OCI-LY1 (cell line): Measurements from ENCODE around the gene AK4.

Experiments used
- H2AFZ ChIP-seq: fragments of 200-600 bp; sonication (generic), shearing (Covaris generic); 2 replicates; pipeline ENCODE4 v1.6.0; 2014; ENCODE audit warnings: antibody characterized with exemption, mild to moderate bottlenecking, low read length
- H3F3A ChIP-seq: fragments of 200-600 bp; sonication (generic), shearing (Covaris generic); 2 replicates; pipeline ENCODE4 v1.6.0; 2014; ENCODE audit warnings: mild to moderate bottlenecking, antibody characterized with exemption, low read length, moderate library complexity; ENCODE audit not compliant: insufficient read depth
- H3K27ac ChIP-seq: fragments of 200-600 bp; sonication (generic); 2 replicates; pipeline ENCODE4 v1.5.1; 2014; ENCODE audit warnings: low read length, mixed run types, mild to moderate bottlenecking, low read depth; ENCODE audit not compliant: poor library complexity, severe bottlenecking
- H3K27me3 ChIP-seq: fragments of 200-600 bp; sonication (generic); 2 replicates; pipeline ENCODE4 v1.6.0; 2014; ENCODE audit warnings: antibody characterized with exemption, mild to moderate bottlenecking, low read length, moderate library complexity; ENCODE audit not compliant: insufficient read depth
- H3K36me3 ChIP-seq: fragments of 200-600 bp; sonication (generic); 2 replicates; pipeline ENCODE4 v1.6.1; 2014; ENCODE audit warnings: mild to moderate bottlenecking, antibody characterized with exemption, low read length, moderate library complexity, mixed read lengths; ENCODE audit not compliant: insufficient read depth
- H3K4me1 ChIP-seq: fragments of 200-600 bp; sonication (generic); 2 replicates; pipeline ENCODE4 v1.5.1; 2014; ENCODE audit warnings: mild to moderate bottlenecking, low read length, moderate library complexity; ENCODE audit not compliant: insufficient read depth, severe bottlenecking
- H3K4me2 ChIP-seq: fragments of 200-600 bp; sonication (generic), shearing (Covaris generic); 2 replicates; pipeline ENCODE4 v1.6.1; 2014; ENCODE audit warnings: low read length
- H3K4me3 ChIP-seq: fragments of 200-600 bp; sonication (generic); 2 replicates; pipeline ENCODE4 v1.5.1; 2014; ENCODE audit warnings: low read length, low read depth, mild to moderate bottlenecking, mixed read lengths; ENCODE audit not compliant: poor library complexity, severe bottlenecking
- H3K79me2 ChIP-seq: fragments of 200-600 bp; shearing (Covaris generic); 2 replicates; pipeline ENCODE4 v1.6.1; 2016; ENCODE audit warnings: mixed run types, low read length, mixed read lengths; ENCODE audit not compliant: insufficient read depth
- H3K9ac ChIP-seq: fragments of 200-600 bp; sonication (generic), shearing (Covaris generic); 2 replicates; pipeline ENCODE4 v1.6.1; 2014; ENCODE audit warnings: mild to moderate bottlenecking, low read length, mixed read lengths
- H3K9me2 ChIP-seq: fragments of 200-600 bp; sonication (generic), shearing (Covaris generic); 2 replicates; pipeline ENCODE4 v1.6.1; 2014; ENCODE audit warnings: low read depth, mild to moderate bottlenecking, low read length, mixed read lengths
- H3K9me3 ChIP-seq: fragments of 200-600 bp; shearing (Covaris generic); 2 replicates; pipeline ENCODE4 v1.6.1; 2014; ENCODE audit warnings: low read length, mixed read lengths
- H4K20me1 ChIP-seq: fragments of 200-600 bp; sonication (generic), shearing (Covaris generic); 2 replicates; pipeline ENCODE4 v1.6.0; 2016; ENCODE audit warnings: mild to moderate bottlenecking, low read length; ENCODE audit not compliant: insufficient read depth
- EZH2 ChIP-seq: fragments of 200-600 bp; sonication (generic), shearing (Covaris generic); IDR thresholded peaks from 2 replicates; pipeline ENCODE4 v1.8.0; 2017; ENCODE audit warnings: borderline replicate concordance, mixed run types, mild to moderate bottlenecking, antibody characterized with exemption, low read length, moderate library complexity, mixed read lengths
- TF ChIP-seq, protein P1 (sequence below): fragments of 200-600 bp; sonication (generic), shearing (Covaris generic); IDR thresholded peaks from 2 replicates; pipeline ENCODE4 v1.5.1; 2017; ENCODE audit warnings: mild to moderate bottlenecking, antibody characterized with exemption, low read length, moderate library complexity, mixed read lengths

AK4 gene

DNA sequence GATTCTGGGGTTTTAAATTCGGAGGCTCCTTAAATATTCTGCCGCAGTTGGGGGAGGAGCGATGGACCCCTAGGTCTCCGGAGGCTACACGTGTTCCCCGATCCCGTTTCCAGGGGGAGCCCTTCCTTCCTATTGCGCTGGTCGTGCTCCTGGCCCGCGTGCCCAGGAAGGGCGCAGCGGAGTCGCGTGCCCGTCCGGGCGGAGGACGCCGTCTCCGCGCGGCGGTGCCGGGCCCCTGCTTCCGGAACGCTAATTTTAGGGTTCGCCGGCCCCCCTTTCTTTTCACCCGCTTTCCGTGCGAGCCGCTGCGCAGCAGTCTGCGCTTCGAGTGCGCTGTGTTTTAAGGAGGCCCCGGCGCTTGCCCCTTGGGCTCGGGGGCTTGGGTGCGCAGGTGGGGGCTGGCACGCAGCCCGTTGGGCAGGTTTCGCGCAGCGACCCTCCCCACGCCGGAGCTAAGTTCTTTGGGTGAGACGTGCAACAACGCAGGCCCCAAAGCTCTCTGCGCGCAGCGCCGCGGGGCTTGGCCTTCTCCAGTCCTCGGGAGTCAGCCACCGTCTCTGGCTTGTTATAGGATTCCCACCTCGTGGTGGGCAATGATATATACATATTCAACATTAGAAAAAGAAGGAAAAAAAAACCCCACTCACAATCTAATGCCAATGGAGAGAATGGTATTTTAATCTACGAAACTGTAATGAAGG, 117.8 kb downstream of the AK4 start:
- Histone ChIP-seq H3F3A (no peaks in the 10 kb centered on the region), H3K27ac (no peak overlapping the region), H3K4me1 (peaks cover 23% of the 10 kb centered on the region), H3K36me3 (no peaks in the 10 kb centered on the region), H3K4me2 (peak overlapping the region; percentile 77), H3K9ac (peak overlapping the region; percentile 54), H2AFZ (no peak overlapping the region), H3K9me2 (no peaks in the 10 kb centered on the region), H3K4me3 (peak overlapping the region; percentile 59), H4K20me1 (0 out of 2 replicates have a peak, but pooled peaks cover 2% of the 10 kb centered on the region), H3K79me2 (no peaks in the 10 kb centered on the region), H3K9me3 (no peaks in the 10 kb centered on the region), H3K27me3 (no peaks in the 10 kb centered on the region)
- no peak for TF ChIP-seq EZH2
- TF ChIP-seq, protein P1, sequence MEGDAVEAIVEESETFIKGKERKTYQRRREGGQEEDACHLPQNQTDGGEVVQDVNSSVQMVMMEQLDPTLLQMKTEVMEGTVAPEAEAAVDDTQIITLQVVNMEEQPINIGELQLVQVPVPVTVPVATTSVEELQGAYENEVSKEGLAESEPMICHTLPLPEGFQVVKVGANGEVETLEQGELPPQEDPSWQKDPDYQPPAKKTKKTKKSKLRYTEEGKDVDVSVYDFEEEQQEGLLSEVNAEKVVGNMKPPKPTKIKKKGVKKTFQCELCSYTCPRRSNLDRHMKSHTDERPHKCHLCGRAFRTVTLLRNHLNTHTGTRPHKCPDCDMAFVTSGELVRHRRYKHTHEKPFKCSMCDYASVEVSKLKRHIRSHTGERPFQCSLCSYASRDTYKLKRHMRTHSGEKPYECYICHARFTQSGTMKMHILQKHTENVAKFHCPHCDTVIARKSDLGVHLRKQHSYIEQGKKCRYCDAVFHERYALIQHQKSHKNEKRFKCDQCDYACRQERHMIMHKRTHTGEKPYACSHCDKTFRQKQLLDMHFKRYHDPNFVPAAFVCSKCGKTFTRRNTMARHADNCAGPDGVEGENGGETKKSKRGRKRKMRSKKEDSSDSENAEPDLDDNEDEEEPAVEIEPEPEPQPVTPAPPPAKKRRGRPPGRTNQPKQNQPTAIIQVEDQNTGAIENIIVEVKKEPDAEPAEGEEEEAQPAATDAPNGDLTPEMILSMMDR: no peak

DNA sequence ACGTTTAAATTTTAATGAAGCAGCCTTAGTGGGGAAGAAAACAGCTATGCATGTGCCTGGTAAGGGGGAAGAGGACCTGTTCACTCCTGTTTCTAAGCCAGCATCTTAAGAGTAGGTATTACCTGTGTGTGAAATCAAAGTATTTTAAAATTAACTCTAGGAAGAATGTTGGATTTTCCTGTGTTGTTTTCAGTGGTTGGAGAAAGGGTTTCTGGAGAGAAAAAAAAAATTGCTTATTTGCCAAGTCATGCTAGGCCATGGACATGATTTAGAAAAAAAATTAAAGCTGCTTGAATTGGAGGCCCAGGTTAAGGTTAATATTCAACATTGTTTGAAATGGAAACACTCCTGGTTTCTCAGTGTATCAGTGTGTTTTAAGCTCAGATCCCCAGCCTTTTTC, 118.5 kb downstream of the AK4 start:
- TF ChIP-seq, protein P1: no peak
- TF ChIP-seq EZH2: no peak
- Histone ChIP-seq H3K79me2 (no peaks in the 10 kb centered on the region), H2AFZ (no peak overlapping the region), H3K4me3 (no peak overlapping the region), H3K9ac (no peak overlapping the region), H3K9me2 (no peaks in the 10 kb centered on the region), H3K9me3 (no peaks in the 10 kb centered on the region), H3K4me1 (peaks cover 23% of the 10 kb centered on the region), H4K20me1 (no peaks in the 10 kb centered on the region), H3K27me3 (no peaks in the 10 kb centered on the region), H3K27ac (no peak overlapping the region), H3K4me2 (no peak overlapping the region; the same call in 1 of the 2 replicates), H3K36me3 (no peaks in the 10 kb centered on the region), H3F3A (no peaks in the 10 kb centered on the region)

DNA sequence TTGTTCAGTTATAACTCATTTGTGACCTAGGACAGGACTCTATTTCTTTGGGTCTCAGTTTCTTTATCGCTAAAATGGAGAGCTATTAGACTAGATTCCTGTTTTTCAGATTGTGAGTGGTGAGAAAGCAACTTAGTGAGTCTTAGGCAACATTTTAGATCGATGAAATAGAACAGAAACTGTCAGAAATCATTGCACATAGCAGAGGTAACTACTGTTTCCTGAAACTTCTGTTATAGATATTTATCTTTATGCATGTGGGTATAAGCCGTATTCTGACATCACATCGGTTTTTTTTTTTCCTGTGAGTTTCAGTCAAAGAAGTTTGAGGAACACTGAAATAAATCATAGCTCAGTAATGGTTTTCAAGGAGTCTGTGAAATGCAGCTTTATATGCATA, 119.3 kb downstream of the AK4 start:
- H3K79me2 ChIP-seq: no peaks in the 10 kb centered on the region
- no peak overlapping the region for H3K4me3 ChIP-seq
- H4K20me1 ChIP-seq: no peaks in the 10 kb centered on the region
- no peaks in the 10 kb centered on the region for H3K9me3 ChIP-seq
- no peak overlapping the region for H3K4me2 ChIP-seq
- no peak overlapping the region for H2AFZ ChIP-seq
- H3K9ac ChIP-seq: no peak overlapping the region
- peaks cover 23% of the 10 kb centered on the region for H3K4me1 ChIP-seq
- TF ChIP-seq, protein P1: no peak
- no peak for TF ChIP-seq EZH2
- no peaks in the 10 kb centered on the region for H3K9me2 ChIP-seq
- no peaks in the 10 kb centered on the region for H3K27me3 ChIP-seq
- H3K36me3 ChIP-seq: no peaks in the 10 kb centered on the region
- H3F3A ChIP-seq: no peaks in the 10 kb centered on the region
- H3K27ac ChIP-seq: no peak overlapping the region
